Sigmoid colon (tissue), 7 donors: Measurements from ENCODE around the gene GSTP1. TPM values are rescaled to one million over a fixed set of nuclear protein-coding genes. Genes with fewer than 3 reads are reported as not detected.

Experiments
- DNase-seq: peaks from one replicate; pipeline ENCODE4 v3.0.0-alpha.2; 2019
- H3K27ac ChIP-seq, 4 donors: fragments of 200-600 bp; sonication (generic); one replicate each; pipeline ENCODE4 v1.5.1; 2016 to 2019; ENCODE audit warnings: mild to moderate bottlenecking in 1 of 4
- H3K27me3 ChIP-seq, 3 donors: fragments of 200-600 bp; sonication (generic); one replicate each; pipeline ENCODE4 v1.5.1; 2019; ENCODE audit warnings: mild to moderate bottlenecking in 1 of 3
- H3K36me3 ChIP-seq, 4 donors: fragments of 200-600 bp; sonication (generic); one replicate each; pipeline ENCODE4 v1.5.1; 2016 to 2019
- H3K4me1 ChIP-seq, 4 donors: fragments of 200-600 bp; sonication (generic); one replicate each; pipeline ENCODE4 v1.5.1; 2017 to 2019
- H3K4me3 ChIP-seq, 4 donors: fragments of 200-600 bp; sonication (generic); one replicate each; pipeline ENCODE4 v1.5.1; 2017 to 2019; ENCODE audit warnings: mild to moderate bottlenecking in 2 of 4, moderate library complexity in 1 of 4
- H3K9me3 ChIP-seq, 4 donors: fragments of 200-600 bp in 3 of 4; sonication (generic) in 3 of 4; one replicate each; pipeline versions ENCODE4 v1.5.1 to v1.6.1; 2013 to 2019
- CTCF ChIP-seq, 4 experiments: fragments of 450-650 bp in 3 of 4; fragments of 200-600 bp in 1 of 4; IDR thresholded peaks; one replicate each; pipeline ENCODE4 v1.5.1; 2016 to 2019; ENCODE audit warnings: antibody characterized with exemption in 4 of 4, mild to moderate bottlenecking in 3 of 4, moderate library complexity in 2 of 4
- EP300 ChIP-seq, 4 donors: sonication (generic); formaldehyde crosslinking; IDR thresholded peaks; one replicate each; pipeline ENCODE4 v1.6.1; 2017; ENCODE audit warnings: antibody characterized with exemption in 4 of 4
- POLR2A ChIP-seq, 2 donors: fragments of 450-650 bp; IDR thresholded peaks; one replicate each; pipeline ENCODE4 v1.6.1; 2016; ENCODE audit warnings: antibody characterized with exemption in 2 of 2, mild to moderate bottlenecking in 2 of 2, moderate library complexity in 2 of 2
- POLR2AphosphoS5 ChIP-seq, 4 donors: sonication (generic); formaldehyde crosslinking; IDR thresholded peaks; one replicate each; pipeline ENCODE4 v1.6.1; 2017; ENCODE audit warnings: antibody characterized with exemption in 4 of 4
- WGBS, 2 donors: extraction: QIAGEN DNeasy Blood & Tissue Kit; methylation state at CpG; one replicate each; pipeline ENCODE4 v1.1.7; 2013; 5-methylcytosine and 5-hydroxymethylcytosine counted together
- intact Hi-C: fragments of 100-400 bp; cut with DNase I; formaldehyde crosslinking; loops from one replicate; pipeline ENCODE4 v1.15.1; 2023
- polyA plus RNA-seq, 3 donors: library from polyadenylated mRNA; stranded (reverse); fragments of 200-250 nt; gene quantifications; one replicate each; pipeline ENCODE4 v1.2.3, GENCODE V29; 2013
- total RNA-seq, 4 donors: library from RNA; depleted of rRNA; stranded (reverse); fragments of >200 nt; gene quantifications; one replicate each; pipeline ENCODE4 v1.1.0, GENCODE V29; 2016
- donor health status: healthy with polysubstance abuse.
- donor health status: Bipolar disorder and iron deficiency.
- donor health status: healthy.

GSTP1 gene
- total and polyA plus RNA-seq, 7 donors: 349 to 717 (median 584) TPM

- no peak overlapping the region for H3K4me3 ChIP-seq
- H3K27ac ChIP-seq: no peak overlapping the region
- no peaks in the 10 kb centered on the region for H3K4me1 ChIP-seq
- H3K9me3 ChIP-seq: no peaks in the 10 kb centered on the region
- intact Hi-C loops: loop anchor here (5.0 kb wide), 1 partner anchor 82 kb away; no protein-coding TSS in a partner anchor
- H3K27me3 ChIP-seq: peaks cover 0 to 6% (median 0%) of the 10 kb centered on the region in 3 donors
- DNase-seq: no peak
- WGBS, 2 donors: 35 to 38% methylated on average over 3 of the region's 3 CpGs
- H3K36me3 ChIP-seq: no peaks in the 10 kb centered on the region
- TF ChIP-seq EP300 (IDR thresholded peaks at IDR 0.05) (no peak), POLR2AphosphoS5 (IDR thresholded peaks at IDR 0.05) (no peak), CTCF (IDR thresholded peaks at IDR 0.05) (no peak), POLR2A (IDR thresholded peaks at IDR 0.05) (no peak)
Observed at GRCh38 chr11:67574938-67575337, 8.7 kb upstream of the GSTP1 start.

- intact Hi-C loops: no loop called here
- Histone ChIP-seq H3K27ac (no peak overlapping the region), H3K27me3 (peaks cover 0 to 6% (median 0%) of the 10 kb centered on the region in 3 donors), H3K9me3 (no peaks in the 10 kb centered on the region), H3K36me3 (no peaks in the 10 kb centered on the region), H3K4me3 (no peak overlapping the region), H3K4me1 (no peaks in the 10 kb centered on the region)
- no peak for DNase-seq
- TF ChIP-seq POLR2AphosphoS5 (IDR thresholded peaks at IDR 0.05) (no peak), CTCF (IDR thresholded peaks at IDR 0.05) (no peak), EP300 (IDR thresholded peaks at IDR 0.05) (no peak), POLR2A (IDR thresholded peaks at IDR 0.05) (no peak)
- WGBS, 2 donors: 84 to 87% methylated on average over 14 of the region's 14 CpGs
Observed at GRCh38 chr11:67576735-67577475, 6.7 kb upstream of the GSTP1 start.

GRCh38 chr11:67577951-67578350 is 5.7 kb upstream of the GSTP1 start:
- no peak for TF ChIP-seq CTCF (IDR thresholded peaks at IDR 0.05)
- TF ChIP-seq EP300 (IDR thresholded peaks at IDR 0.05): no peak
- TF ChIP-seq POLR2A (IDR thresholded peaks at IDR 0.05): no peak
- no peak for TF ChIP-seq POLR2AphosphoS5 (IDR thresholded peaks at IDR 0.05)
- intact Hi-C loops: no loop called here
- 84 to 87% methylated on average over 6 of the region's 6 CpGs for WGBS, 2 donors
- Histone ChIP-seq H3K36me3 (no peaks in the 10 kb centered on the region), H3K4me1 (peaks cover 0 to 5% (median 0%) of the 10 kb centered on the region in 4 donors), H3K27me3 (peaks cover 0 to 6% (median 0%) of the 10 kb centered on the region in 3 donors), H3K9me3 (no peaks in the 10 kb centered on the region), H3K4me3 (no peak overlapping the region), H3K27ac (no peak overlapping the region)
- DNase-seq: no peak

DNA sequence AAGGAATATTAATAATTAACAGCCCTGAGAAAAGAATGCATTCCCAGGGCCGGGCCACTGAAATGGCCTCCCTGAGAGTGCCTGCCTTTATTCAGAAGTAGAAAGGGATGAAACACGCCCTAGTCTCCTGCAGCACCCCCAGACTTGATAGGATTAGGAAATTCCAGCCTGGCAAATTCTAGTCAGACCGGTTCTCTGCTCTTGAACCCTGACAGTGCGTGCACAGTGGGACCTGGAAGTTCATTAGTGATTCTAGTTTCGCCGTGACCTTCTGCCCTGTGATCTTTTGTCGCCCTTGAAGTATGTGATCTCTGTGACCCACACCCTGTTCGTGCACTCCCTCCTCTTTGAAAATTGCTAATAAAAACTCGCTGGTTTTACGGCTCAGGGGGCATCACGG is 2.1 kb upstream of the GSTP1 start:
- H3K27ac ChIP-seq: no peak overlapping the region
- peaks cover 2 to 19% (median 12%) of the 10 kb centered on the region in 4 donors for H3K36me3 ChIP-seq
- H3K4me3 ChIP-seq: no peak overlapping the region
- no peaks in the 10 kb centered on the region for H3K9me3 ChIP-seq
- H3K4me1 ChIP-seq: peaks cover 0 to 25% (median 16%) of the 10 kb centered on the region in 4 donors
- no peak for DNase-seq
- WGBS, 2 donors: 15 to 54% methylated on average over 11 of the region's 11 CpGs
- peaks cover 0 to 6% (median 0%) of the 10 kb centered on the region in 3 donors for H3K27me3 ChIP-seq
- TF ChIP-seq EP300 (IDR thresholded peaks at IDR 0.05): no peak
- TF ChIP-seq CTCF (IDR thresholded peaks at IDR 0.05): no peak
- intact Hi-C loops: loop anchor here (5.0 kb wide), 1 partner anchor 74 kb away; the partner anchor contains the start of genes CDK2AP2 and PITPNM1
